Panc1 (cell line): ENCODE results near the gene FAM151A.

Experiments
- CTCF ChIP-seq: fragments of 450-650 bp; IDR thresholded peaks from 2 replicates; pipeline ENCODE4 v1.5.1; 2017; ENCODE audit warnings: mild to moderate bottlenecking
- POLR2AphosphoS5 ChIP-seq: IDR thresholded peaks from 2 replicates; pipeline ENCODE4 v1.6.1; 2012; ENCODE audit warnings: mild to moderate bottlenecking, low read depth, low read length, moderate library complexity
- REST ChIP-seq, 2 experiments: IDR thresholded peaks; 2 replicates each; pipeline ENCODE4 v1.6.1; 2011 to 2012; ENCODE audit warnings: low read depth in 2 of 2, control low read depth in 1 of 2, low read length in 1 of 2, mild to moderate bottlenecking in 1 of 2, moderate library complexity in 1 of 2; ENCODE audit not compliant: insufficient read depth in 1 of 2
- SIN3A ChIP-seq: IDR thresholded peaks from 2 replicates; pipeline ENCODE4 v1.6.1; 2012; ENCODE audit warnings: low read depth, mild to moderate bottlenecking, low read length, moderate library complexity, borderline replicate concordance; ENCODE audit not compliant: insufficient read depth

- no peak for TF ChIP-seq POLR2AphosphoS5
- TF ChIP-seq CTCF: no peak
- TF ChIP-seq REST (IDR thresholded peaks at IDR 0.05; ENCODE audit: insufficient read depth in 1 of 2, low read depth in 2 of 2, low read length in 1 of 2): no peak
- TF ChIP-seq SIN3A: no peak
These were observed 42.3 kb downstream of the FAM151A start for GRCh38 chr1:54580856-54581550.
